ENCODE data around the gene PRDM16.

- TF ChIP-seq CTCF (IDR thresholded peaks at IDR 0.05; ENCODE audit: low read length): no peak
- TF ChIP-seq EZH2 (optimal IDR thresholded peaks at IDR 0.05; ENCODE audit: low read depth, low read length): no peak
- no peak for TF ChIP-seq EZH2phosphoT487 (IDR thresholded peaks at IDR 0.05; ENCODE audit: low read length)
Observed at GRCh38 chr1:3435666-3436065, 366.7 kb downstream of the PRDM16 start.
